ENCODE results near the gene IFNA2.
"Not testable (repeated sequence)": the region's sequence is repeated elsewhere in the genome, so short reads cannot be mapped to it uniquely, and the experiment has no call there.

- TF ChIP-seq, protein P1, sequence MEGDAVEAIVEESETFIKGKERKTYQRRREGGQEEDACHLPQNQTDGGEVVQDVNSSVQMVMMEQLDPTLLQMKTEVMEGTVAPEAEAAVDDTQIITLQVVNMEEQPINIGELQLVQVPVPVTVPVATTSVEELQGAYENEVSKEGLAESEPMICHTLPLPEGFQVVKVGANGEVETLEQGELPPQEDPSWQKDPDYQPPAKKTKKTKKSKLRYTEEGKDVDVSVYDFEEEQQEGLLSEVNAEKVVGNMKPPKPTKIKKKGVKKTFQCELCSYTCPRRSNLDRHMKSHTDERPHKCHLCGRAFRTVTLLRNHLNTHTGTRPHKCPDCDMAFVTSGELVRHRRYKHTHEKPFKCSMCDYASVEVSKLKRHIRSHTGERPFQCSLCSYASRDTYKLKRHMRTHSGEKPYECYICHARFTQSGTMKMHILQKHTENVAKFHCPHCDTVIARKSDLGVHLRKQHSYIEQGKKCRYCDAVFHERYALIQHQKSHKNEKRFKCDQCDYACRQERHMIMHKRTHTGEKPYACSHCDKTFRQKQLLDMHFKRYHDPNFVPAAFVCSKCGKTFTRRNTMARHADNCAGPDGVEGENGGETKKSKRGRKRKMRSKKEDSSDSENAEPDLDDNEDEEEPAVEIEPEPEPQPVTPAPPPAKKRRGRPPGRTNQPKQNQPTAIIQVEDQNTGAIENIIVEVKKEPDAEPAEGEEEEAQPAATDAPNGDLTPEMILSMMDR (IDR thresholded peaks at IDR 0.05), result not testable (repeated sequence)
- TF ChIP-seq ZFX (IDR thresholded peaks at IDR 0.05; ENCODE audit: borderline replicate concordance), result not testable (repeated sequence)
Observed at GRCh38 chr9:21367169-21367568, 18.0 kb downstream of the IFNA2 start.

All from 22Rv1 (cell line).